H4 (cell line): ENCODE data around the gene MARCKS. TPM values are rescaled to one million over a fixed set of nuclear protein-coding genes. Genes with fewer than 3 reads are reported as not detected.

Experiments used
- DNase-seq: peaks from one replicate; pipeline ENCODE4 v3.0.0-alpha.2; 2015; ENCODE audit warnings: low spot score
- total RNA-seq: library from RNA; depleted of rRNA; stranded (reverse); fragments of >200 nt; shearing (Covaris generic); gene quantifications from 2 replicates; pipeline ENCODE4 v1.2.3, GENCODE V29; 2014; rRNA removed

MARCKS gene, protein sequence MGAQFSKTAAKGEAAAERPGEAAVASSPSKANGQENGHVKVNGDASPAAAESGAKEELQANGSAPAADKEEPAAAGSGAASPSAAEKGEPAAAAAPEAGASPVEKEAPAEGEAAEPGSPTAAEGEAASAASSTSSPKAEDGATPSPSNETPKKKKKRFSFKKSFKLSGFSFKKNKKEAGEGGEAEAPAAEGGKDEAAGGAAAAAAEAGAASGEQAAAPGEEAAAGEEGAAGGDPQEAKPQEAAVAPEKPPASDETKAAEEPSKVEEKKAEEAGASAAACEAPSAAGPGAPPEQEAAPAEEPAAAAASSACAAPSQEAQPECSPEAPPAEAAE
- total RNA-seq = 46.5 and 52.2 TPM in 2 replicates

DNA sequence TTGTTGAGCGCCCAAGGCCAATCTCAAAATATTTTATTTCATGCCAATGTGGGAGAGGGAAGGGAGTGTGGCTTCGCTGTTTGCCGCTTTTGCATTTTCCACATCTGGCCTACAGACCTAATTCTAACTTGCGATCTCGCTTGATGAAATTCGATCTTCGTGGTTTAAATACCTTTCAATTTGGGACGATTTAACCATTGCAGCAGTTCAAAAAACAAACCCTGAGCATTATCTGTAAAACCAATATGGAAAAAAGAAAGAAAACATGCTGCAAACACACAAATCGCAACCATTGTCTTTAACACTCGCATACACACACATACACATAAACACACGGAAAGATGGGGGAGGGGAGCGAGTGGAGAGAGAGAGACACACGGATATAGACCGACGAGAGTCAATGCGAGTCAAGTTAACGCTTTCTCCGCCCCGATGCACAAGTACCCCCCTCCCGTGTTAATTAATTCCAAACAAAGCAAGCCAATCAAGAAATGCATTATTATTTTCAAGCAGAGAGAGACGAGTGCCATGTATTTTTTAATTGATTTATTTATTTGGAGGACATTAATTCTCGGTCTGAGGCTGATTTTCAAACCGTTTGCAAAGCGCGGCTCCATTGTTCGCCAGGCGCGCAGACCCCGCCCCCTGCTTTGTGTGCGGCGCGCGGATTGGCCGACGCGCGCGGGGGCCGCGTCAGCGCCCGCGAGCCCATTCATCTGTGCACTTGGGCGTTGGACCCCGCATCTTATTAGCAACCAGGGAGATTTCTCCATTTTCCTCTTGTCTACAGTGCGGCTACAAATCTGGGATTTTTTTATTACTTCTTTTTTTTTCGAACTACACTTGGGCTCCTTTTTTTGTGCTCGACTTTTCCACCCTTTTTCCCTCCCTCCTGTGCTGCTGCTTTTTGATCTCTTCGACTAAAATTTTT is at the start of gene MARCKS:
TSS of gene MARCKS (plus strand) at position 721 of the 931 bp plus-strand sequence. CDS start 401 bp downstream, outside the sequence.
- peak; percentile 73 for DNase-seq

DNA sequence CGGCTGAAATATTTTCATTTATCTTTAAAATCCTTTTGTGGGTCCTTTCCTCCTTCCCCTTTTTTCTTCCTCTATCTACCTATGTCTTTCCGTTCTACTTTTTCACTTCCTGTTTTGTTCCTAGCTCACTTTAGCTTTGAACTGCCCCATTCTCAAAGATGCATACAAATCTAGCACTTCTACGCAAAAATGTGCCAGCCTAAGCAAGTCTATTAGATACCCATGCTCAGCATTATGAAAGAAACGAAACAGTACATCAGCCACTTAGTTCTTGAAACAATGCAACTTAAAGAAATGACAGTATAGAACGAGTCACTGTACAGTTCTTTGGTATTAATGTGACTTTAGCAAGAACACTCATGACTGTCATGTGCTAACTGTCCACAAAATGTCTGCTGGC is 47.3 kb upstream of the MARCKS start:
- no peak for DNase-seq

DNA sequence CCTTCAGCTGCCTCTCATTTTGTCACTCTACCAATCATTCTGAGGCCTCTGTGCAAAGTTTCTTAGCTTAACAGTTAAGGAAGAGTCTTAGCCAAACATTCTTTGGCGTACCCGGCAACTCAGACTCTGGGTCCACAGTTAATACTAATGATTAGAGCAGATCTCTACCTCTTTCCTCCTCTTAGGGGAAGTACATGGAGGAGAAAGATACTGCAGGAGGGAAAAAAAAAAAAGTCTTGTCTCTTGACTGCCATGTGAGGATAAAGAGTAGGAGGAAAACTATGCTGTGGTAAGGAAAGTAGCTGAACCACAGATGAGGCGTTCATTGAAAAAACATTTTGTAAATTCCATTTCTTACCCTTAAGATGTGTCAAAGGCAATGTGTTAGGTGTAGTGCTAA is 44.0 kb upstream of the MARCKS start:
- DNase-seq = no peak

DNA sequence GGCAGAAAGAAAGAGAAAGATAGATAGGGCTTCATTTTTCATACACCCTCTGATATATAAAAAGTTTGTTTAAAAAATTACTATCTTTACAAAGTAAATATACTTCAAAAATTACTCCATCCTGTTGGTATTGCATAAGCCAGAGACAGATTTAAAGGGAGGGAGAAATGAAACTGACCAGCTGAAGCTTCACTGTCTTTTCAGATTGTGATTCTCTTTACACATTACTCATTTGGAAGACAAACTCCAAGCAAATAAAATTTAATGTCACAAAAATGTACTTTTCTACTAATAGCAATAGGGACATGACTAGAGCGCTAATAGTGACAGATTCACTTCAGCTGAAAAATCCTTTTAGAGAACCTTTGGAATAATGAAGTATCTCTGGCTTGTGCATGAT is 38.6 kb upstream of the MARCKS start:
- DNase-seq = no peak

DNA sequence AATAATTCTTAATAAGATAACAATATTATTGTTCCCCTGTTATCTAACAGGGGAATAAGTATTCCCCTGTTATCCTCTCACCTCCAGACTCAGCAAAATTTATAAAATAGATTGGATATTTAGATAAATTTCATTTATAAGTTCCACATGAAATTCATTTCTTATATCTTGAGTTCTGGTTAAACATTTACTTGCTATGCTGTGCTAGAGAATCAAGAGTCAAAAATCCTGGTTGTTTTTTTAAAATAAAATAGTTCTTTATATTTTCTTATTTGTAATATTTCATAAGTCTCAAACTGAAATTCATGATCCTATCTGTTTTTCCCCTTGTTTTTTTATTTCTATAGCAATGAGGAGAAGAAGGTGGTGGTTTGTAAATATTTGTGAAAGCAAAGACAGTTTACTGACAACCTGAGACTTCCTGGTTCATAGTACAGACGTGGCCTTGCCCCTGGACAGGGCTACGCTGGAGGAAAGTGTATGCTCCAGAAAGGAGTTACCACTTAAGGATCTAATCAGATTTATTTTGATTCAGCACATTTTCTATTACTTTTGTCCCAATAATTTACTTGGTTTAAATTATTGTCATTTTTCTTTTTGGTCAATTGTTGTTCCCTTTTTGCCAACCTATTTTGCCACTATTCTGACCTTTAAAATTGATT is 37.8 kb upstream of the MARCKS start:
- DNase-seq = no peak

DNA sequence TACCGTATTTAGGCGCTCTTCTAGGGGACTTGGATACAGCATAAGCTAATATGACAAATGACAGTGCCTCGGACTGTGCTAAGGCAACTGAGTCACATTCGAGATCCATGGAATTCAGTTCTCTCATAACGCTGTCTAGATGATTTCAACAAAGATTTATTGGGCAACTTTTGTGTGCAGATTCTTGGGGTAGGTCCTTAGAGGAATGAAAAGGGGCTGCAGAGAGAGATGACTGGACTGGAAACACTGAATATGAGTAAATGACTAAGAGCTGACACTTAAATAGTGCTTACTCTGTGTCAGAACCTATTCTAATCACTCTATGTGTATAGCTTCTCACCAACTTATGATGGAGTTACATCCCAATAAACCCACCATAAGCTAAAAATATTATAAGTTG is 36.4 kb upstream of the MARCKS start:
- no peak for DNase-seq

DNA sequence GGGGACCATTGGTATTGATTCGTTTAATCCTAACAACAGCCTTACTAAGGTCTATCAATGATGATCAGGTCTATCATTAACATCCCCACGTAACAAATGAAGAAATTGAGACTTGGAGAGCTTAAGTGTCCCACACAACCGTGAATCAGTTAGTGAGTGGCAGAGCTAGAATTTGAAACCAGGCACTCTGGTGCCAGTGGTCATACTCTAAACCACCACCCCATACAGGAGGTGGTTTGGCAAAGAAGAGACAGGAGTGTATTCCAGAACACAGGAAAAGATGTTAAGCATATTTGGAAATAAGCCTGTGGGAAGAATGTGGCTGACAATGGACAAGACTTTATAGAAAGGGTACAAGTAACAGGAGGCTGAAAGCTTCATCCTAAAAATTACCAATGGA is 35.7 kb upstream of the MARCKS start:
- no peak for DNase-seq

DNA sequence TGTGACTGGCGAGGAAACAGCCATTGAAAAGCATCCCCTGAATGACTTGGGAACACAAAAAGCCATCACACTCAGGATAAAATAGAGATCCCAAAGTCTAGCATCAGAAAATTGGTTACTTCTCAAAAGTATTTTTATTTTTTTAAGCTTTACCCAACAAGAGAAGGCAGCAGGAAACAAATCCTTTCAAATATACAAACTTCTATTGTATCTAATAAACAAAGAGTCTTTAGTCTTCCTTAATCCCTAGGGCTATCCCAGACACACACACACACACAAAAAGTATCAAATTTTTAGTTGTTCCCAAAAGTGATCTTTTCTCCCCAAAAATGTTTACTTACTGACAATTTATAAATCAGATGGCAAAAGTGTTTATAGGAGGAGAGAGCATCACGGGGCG is 33.2 kb upstream of the MARCKS start:
- DNase-seq = no peak

DNA sequence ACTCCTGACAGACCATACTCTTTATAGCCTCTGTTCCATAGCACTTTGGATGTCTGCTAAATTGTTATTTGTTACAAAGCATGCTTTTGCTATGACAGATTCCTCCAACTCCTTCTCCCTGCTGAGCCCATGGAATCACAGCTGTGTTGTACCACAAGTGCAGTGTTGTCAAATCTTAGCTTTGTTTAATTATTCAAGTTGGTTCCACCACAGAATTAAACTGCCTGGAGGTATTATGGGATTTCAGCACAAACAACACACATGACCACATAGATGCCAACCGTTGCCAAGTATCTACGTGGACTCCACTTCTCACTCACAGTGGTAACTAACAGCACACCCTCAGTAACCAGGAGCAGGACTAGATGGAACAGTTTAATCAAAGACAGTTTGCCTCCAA is 32.7 kb upstream of the MARCKS start:
- peak; percentile 76 for DNase-seq

DNA sequence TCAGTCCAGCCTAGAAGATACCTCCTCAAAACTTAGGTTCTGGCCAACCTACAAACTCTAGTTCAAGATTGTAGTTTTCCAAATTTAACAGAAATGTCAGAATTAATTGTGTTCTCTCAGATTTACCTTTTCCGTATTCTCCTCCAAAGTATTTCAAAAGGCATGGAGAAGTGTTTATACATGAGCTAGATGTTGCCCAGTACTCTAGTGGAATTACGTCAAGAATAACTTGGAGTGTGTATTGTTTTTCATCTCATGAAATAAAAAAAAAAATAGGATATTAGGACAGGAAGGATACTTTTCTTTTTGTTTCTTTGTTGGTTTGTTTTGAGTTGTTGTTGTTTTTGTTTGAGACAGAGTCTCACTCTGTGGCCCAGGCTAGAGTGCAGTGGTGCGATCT is 32.3 kb upstream of the MARCKS start:
- no peak for DNase-seq

DNA sequence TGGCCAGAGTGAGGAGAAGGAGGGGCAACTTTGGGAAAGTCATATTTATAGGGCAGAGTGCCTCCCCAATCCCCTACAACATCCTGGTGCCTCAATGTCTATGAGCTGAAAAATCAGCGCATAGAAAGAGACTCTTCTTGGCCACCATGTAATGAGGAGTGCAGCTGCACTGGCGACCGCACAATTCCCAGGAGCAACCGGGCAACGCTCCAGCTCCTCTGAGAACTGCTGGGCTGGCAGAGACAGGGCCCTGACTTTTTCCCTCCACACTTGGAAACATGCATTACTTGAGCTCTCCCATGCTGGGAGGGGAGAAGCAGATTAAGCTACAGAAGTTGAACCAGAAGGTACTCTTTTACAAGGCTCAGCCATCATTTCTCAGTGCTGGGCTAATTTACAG is 31.4 kb upstream of the MARCKS start:
- peak; percentile 78 for DNase-seq

DNA sequence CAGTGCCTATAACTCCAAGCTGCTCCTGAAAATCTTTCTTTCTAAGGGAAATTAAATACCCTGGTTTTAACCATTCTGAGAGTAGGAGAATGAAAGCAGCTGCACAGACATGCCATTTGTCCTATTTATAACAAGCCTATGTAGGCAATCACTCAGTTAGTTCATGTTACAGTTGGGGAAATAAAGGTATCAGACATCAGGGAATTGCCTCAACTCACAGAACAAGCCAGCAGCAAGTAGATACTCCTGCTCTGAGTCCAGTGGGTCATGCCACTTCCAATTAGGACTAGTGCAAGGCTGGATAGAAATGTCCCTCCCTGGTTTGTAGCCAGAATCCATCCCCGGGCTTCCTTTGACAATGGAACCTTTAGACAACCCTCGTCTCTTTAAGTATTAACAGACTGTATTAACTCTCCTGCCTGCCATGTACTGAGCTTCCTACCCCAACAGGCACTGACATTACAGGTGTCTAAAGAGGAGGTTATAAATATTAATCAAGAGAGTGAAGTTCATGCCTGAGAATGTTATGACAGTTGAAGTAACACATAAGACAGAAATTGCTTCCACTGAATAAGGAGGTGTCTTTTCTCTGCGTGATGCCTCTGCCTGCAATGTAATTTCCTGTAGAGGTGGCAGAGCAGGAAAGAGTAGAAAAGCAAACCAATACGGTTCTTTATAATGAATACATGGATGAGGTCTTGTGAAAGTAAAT is 28.0 kb upstream of the MARCKS start:
- no peak for DNase-seq

DNA sequence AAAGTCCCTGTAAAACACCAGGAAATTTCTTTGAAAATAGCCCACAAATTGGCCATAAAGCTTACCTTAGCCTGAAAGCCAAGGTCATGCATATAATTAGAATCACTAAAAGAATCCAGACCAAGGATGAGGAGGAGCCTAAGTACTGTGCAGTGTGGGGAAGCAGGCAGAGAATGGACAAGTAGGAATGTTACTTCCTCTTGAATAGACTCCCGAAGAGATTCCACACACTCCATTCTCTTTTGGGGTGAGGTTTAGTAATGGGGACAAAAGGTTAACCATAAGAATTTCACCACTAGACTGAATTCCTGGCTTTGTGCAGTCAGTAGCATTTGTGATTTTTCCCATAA is 27.5 kb upstream of the MARCKS start:
- no peak for DNase-seq

DNA sequence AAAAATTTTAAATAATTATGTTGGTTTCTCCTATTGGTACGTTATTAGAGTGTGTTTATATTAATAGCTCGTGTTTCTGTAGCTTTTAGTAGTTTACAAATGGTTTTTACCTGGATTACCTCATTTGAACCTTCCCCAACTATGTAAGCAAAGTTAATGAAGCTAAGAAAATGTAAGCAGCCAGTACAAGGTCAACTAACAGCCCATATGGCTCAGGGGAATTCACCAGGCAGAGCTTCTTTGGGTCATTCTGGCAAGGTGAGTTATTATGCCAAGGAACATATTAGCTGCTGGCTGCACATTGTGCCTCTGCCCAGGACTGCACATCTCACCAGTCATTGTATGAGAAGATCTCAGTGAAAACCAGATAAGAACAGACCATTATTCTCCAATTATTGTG is 27.0 kb upstream of the MARCKS start:
- no peak for DNase-seq

DNA sequence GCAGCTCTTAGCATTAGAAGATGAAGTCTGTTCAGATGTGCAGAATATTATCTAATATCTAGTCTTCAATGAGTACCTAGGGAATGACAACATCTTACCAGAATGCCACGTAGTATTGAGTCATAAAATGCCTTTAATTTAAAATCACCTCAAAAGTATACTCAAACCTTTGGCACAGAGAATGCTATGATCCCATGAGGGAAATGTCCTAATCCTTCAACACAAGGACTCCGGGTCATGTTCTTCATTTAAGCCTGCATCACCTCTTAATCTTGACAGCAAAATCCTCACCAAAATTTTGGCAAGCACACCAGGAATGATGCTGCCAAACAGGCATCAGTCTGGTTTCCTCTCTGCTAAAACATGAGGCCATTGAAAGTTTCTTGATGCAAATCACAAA is 23.6 kb upstream of the MARCKS start:
- no peak for DNase-seq

DNA sequence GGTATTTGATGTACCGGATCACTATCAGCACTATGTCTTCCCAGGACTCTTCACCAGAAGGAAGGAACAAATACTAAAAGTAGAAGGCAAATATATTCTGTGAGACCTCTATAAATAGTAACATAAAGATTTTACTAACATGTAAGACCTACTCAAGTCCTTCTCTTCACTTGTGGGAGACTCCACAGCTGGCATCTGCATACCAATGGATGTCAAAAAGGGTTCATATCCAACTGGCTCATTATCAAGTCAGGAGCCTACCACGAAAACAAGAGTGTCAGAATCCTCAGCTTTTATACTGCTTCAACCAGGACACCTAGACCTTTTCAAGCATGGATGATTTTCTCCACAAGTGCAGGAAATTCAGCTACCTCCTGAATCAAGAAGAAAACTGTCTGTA is 20.0 kb upstream of the MARCKS start:
- DNase-seq = no peak

DNA sequence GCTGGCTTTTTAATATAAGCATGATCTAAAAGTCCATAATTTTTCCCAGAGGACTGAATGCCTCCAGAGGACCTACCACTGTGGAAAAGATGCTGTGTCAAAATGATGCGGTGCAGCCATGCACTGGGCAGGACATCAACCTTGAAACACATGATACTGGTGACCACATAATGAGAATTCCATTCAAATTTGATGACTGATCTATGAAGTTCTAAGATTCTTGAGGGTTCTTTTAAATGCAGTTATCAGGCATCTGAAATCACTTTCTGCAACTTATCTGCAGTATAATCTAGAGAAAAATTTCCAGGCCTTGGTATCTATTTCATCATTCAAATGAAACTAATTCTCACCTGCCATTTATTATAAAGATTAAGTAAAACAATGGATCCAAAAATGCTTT is 15.0 kb upstream of the MARCKS start:
- no peak for DNase-seq

DNA sequence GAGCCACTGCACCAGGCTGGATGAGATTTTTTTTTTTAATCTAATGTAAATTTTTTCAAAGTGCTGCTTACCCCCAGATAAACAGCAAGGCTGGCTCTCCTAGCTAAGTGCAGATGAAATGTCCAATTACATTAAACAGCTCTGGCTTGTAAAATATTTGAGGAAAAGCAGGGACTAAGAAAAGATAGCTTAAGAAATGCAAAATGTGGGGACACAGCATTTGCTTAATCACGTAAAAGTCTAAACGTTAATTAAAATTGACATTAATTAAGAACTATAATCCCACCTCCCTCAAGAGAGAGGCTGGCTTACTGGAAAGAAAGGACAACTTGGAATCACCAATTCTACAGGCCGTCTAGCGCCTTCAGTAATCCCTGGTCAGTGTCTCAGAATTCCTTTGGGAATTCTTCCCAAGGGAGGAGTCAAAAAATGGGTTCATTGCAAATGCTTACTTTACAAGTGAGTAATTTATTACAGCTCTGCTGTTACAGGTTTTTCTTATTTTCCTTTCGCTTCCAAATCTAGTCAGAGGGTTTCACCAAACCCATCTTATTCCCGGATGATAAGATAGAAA is 13.6 kb upstream of the MARCKS start:
- no peak for DNase-seq

DNA sequence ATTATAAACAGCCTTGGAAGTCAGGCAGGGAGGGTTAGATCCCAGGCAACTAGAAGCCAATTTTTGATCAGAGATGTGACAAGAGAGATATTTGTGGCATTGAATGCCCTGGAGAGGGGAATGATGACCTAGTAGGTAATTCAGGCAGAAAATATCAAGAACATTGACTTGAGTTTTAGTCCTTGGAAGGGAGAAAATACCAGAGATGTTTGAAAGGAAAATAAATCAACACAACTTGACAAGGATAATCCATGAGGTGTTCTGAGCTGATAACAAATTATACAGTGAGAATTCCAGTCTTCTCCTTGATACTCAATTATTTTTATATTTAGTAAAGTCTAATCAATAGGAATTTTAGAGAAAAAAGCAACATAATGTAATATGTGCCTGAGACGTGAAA is 10.6 kb upstream of the MARCKS start:
- no peak for DNase-seq

DNA sequence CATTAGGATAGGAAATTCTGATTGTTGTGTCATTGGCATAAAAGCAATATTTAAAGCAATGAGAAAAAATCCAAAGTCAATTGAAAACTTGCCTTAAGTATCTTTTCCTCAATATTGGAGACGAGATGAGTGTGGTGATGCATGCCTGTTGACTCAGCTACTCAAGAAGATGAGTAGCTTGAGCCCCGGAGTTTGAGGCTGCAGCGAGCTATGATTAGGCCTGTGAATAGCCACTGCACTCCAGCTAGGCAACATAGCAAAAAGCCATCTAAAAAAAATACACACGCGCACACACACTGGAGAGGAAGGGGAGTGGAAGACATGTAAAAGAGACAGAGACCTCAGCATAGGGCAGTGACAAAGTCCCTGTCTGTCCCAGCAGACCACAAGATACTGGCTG is 9.7 kb upstream of the MARCKS start:
- DNase-seq = no peak

DNA sequence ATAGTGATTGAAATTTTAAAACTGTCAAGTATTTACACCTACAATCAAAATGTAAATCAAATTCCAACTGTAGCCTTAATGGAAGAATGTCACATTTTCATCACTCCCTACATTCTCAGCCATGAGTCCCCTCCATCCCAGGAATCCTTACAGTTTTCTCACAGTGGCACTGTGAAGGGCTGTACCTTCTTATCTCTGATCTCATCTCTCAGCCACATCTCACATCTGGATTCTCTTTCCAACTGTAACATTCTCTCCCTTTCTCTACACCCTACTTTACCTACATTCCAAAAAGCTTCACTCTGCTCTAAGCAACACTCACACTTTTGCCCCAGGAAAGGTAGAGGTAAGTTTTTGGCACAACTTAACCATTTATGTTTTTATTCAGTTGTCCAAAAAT is 8.9 kb upstream of the MARCKS start:
- no peak for DNase-seq

DNA sequence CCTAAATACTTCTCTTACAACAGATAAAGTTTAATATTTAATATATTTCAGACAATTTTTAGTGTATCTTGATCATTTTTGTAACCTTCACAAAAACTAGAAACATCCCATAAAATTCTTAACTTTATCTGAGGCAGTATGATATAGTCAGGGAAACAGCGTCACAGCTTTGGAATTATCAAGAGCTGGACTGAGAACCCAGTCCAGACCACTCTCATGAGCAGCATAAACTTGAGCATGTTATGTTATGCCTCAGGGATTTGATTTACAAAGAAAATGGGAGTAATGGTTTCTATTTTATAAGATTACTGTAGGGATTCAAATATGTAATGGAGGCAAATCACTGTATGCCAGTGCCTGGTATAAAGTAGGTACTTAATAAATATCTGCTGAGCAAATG is 8.3 kb upstream of the MARCKS start:
- no peak for DNase-seq
